Neural progenitor cell (in vitro differentiated cells): ENCODE data around the gene CAMK1G. TPM values are rescaled to one million over a fixed set of nuclear protein-coding genes. Genes with fewer than 3 reads are reported as not detected.
A peak's percentile ranks its signal among the peaks of the same experiment; 100 is the strongest.

Experiments
- DNase-seq: peaks from one replicate; pipeline ENCODE4 v3.0.0-alpha.2; 2016; ENCODE audit warnings: low spot score
- H2AFZ ChIP-seq: fragments of 200-600 bp; sonication (generic); replicated peaks from 2 replicates; pipeline ENCODE4 v1.6.1; 2016; ENCODE audit warnings: antibody characterized with exemption
- H3F3A ChIP-seq: fragments of 200-600 bp; sonication (generic); 2 replicates; pipeline ENCODE4 v1.6.1; 2016; ENCODE audit warnings: antibody characterized with exemption, low read depth
- H3K27ac ChIP-seq: fragments of 200-600 bp; sonication (generic); 2 replicates; pipeline ENCODE4 v1.5.1; 2016; ENCODE audit warnings: mild to moderate bottlenecking
- H3K27me3 ChIP-seq: fragments of 200-600 bp; sonication (generic); 2 replicates; pipeline ENCODE4 v1.6.1; 2016; ENCODE audit warnings: mild to moderate bottlenecking, moderate library complexity
- H3K36me3 ChIP-seq: fragments of 200-600 bp; sonication (generic); 2 replicates; pipeline ENCODE4 v1.5.1; 2016
- H3K4me1 ChIP-seq: fragments of 200-600 bp; sonication (generic); 2 replicates; pipeline ENCODE4 v1.6.1; 2016; ENCODE audit warnings: mixed run types
- H3K4me2 ChIP-seq: fragments of 200-600 bp; sonication (generic); 2 replicates; pipeline ENCODE4 v1.6.1; 2016
- H3K4me3 ChIP-seq: fragments of 200-600 bp; sonication (generic); 2 replicates; pipeline ENCODE4 v1.5.1; 2016
- H3K79me2 ChIP-seq: fragments of 200-600 bp; sonication (generic); 2 replicates; pipeline ENCODE4 v1.6.1; 2016; ENCODE audit warnings: low read depth
- H3K9ac ChIP-seq: fragments of 200-600 bp; sonication (generic); 2 replicates; pipeline ENCODE4 v1.6.1; 2016
- H3K9me3 ChIP-seq: fragments of 200-600 bp; sonication (generic); 2 replicates; pipeline ENCODE4 v1.5.1; 2016; ENCODE audit warnings: low read depth
- H4K20me1 ChIP-seq: fragments of 200-600 bp; sonication (generic); 2 replicates; pipeline ENCODE4 v1.6.1; 2016; ENCODE audit warnings: low read depth
- H3K27ac Mint-ChIP-seq: 3 replicates; pipeline ENCODE4 v1.8.0; 2021; ENCODE audit warnings: mixed read lengths
- H3K27me3 Mint-ChIP-seq: 2 replicates; pipeline ENCODE4 v1.8.0; 2022; ENCODE audit warnings: low read depth, mild to moderate bottlenecking, inconsistent platforms, moderate library complexity, mixed read lengths; ENCODE audit not compliant: insufficient read depth
- H3K36me3 Mint-ChIP-seq: 3 replicates; pipeline ENCODE4 v1.8.0; 2021; ENCODE audit warnings: mixed read lengths
- H3K4me1 Mint-ChIP-seq: 3 replicates; pipeline ENCODE4 v1.8.0; 2021; ENCODE audit warnings: mixed read lengths
- H3K4me3 Mint-ChIP-seq: 3 replicates; pipeline ENCODE4 v1.8.0; 2021; ENCODE audit warnings: mild to moderate bottlenecking, moderate library complexity, mixed read lengths
- H3K9me3 Mint-ChIP-seq: 3 replicates; pipeline ENCODE4 v1.8.0; 2020; ENCODE audit warnings: mixed read lengths
- CTCF ChIP-seq: fragments of 200-600 bp; sonication (generic); IDR thresholded peaks from 2 replicates; pipeline ENCODE4 v1.5.1; 2017; ENCODE audit warnings: antibody characterized with exemption, mild to moderate bottlenecking
- EZH2 ChIP-seq: fragments of 200-600 bp; sonication (generic); IDR thresholded peaks from 2 replicates; pipeline ENCODE4 v1.6.1; 2017; ENCODE audit warnings: antibody characterized with exemption, mild to moderate bottlenecking, moderate library complexity
- EZH2phosphoT487 ChIP-seq: fragments of 200-600 bp; sonication (generic); IDR thresholded peaks from 2 replicates; pipeline ENCODE4 v1.6.1; 2017; ENCODE audit warnings: antibody characterized with exemption
- total RNA-seq: library from RNA; depleted of rRNA; stranded (reverse); fragments of >200 nt; gene quantifications from 2 replicates; pipeline ENCODE4 v1.2.3, GENCODE V29; 2015; ENCODE audit warnings: low replicate concordance

CAMK1G gene
- total RNA-seq, 1 donor from 2014 or later, result 3.6 TPM

- H3K9ac ChIP-seq, result no peak overlapping the region
- Mint-ChIP-seq H3K27me3 (peaks cover 17% of the 10 kb centered on the region), H3K27ac (no peak overlapping the region), H3K9me3 (no peaks in the 10 kb centered on the region), H3K36me3 (no peaks in the 10 kb centered on the region), H3K4me1 (peaks cover 32% of the 10 kb centered on the region), H3K4me3 (no peak overlapping the region)
- no peaks in the 10 kb centered on the region for H3F3A ChIP-seq
- no peak overlapping the region for H2AFZ ChIP-seq
- no peak overlapping the region for H3K4me3 ChIP-seq
- H3K27me3 ChIP-seq, result no peaks in the 10 kb centered on the region
- TF ChIP-seq EZH2phosphoT487 (no peak), EZH2 (no peak), CTCF (no peak)
- H3K36me3 ChIP-seq, result no peaks in the 10 kb centered on the region
- H4K20me1 ChIP-seq, result no peaks in the 10 kb centered on the region
- no peak overlapping the region for H3K4me2 ChIP-seq
- no peaks in the 10 kb centered on the region for H3K79me2 ChIP-seq
- no peak for DNase-seq
- no peaks in the 10 kb centered on the region for H3K4me1 ChIP-seq
- no peak overlapping the region for H3K27ac ChIP-seq
- H3K9me3 ChIP-seq, result no peaks in the 10 kb centered on the region
Observed at GRCh38 chr1:209619696-209620486, 36.4 kb downstream of the CAMK1G start.

GRCh38 chr1:209620487-209620884 is 37.0 kb downstream of the CAMK1G start:
- H3K4me1 Mint-ChIP-seq, result peaks cover 32% of the 10 kb centered on the region
- Histone ChIP-seq H4K20me1 (no peaks in the 10 kb centered on the region), H3K4me2 (no peak overlapping the region), H3K9me3 (no peaks in the 10 kb centered on the region), H3K79me2 (no peaks in the 10 kb centered on the region), H3K4me1 (no peaks in the 10 kb centered on the region), H3F3A (no peaks in the 10 kb centered on the region), H2AFZ (no peak overlapping the region), H3K27ac (no peak overlapping the region), H3K27me3 (no peaks in the 10 kb centered on the region), H3K9ac (no peak overlapping the region), H3K36me3 (no peaks in the 10 kb centered on the region), H3K4me3 (no peak overlapping the region)
- no peak for DNase-seq
- H3K4me3 Mint-ChIP-seq, result no peak overlapping the region
- H3K36me3 Mint-ChIP-seq, result no peaks in the 10 kb centered on the region
- H3K27me3 Mint-ChIP-seq, result peaks cover 16% of the 10 kb centered on the region
- H3K9me3 Mint-ChIP-seq, result no peaks in the 10 kb centered on the region
- peak overlapping the region; percentile 70 for H3K27ac Mint-ChIP-seq
- TF ChIP-seq EZH2, result no peak
- TF ChIP-seq EZH2phosphoT487, result no peak
- TF ChIP-seq CTCF, result no peak

GRCh38 chr1:209621286-209621685 is 37.8 kb downstream of the CAMK1G start:
- H3K9me3 ChIP-seq, result no peaks in the 10 kb centered on the region
- H3K36me3 Mint-ChIP-seq, result no peaks in the 10 kb centered on the region
- no peak overlapping the region for H3K4me3 ChIP-seq
- no peak overlapping the region for H3K27ac Mint-ChIP-seq
- peaks cover 16% of the 10 kb centered on the region for H3K27me3 Mint-ChIP-seq
- no peak overlapping the region for H3K4me2 ChIP-seq
- H3K79me2 ChIP-seq, result no peaks in the 10 kb centered on the region
- TF ChIP-seq EZH2phosphoT487 (no peak), EZH2 (no peak), CTCF (no peak)
- no peaks in the 10 kb centered on the region for H3K9me3 Mint-ChIP-seq
- no peak overlapping the region for H2AFZ ChIP-seq
- peak overlapping the region; percentile 11 for H3K4me3 Mint-ChIP-seq
- H4K20me1 ChIP-seq, result no peaks in the 10 kb centered on the region
- no peak overlapping the region for H3K27ac ChIP-seq
- no peaks in the 10 kb centered on the region for H3K36me3 ChIP-seq
- H3K4me1 ChIP-seq, result no peaks in the 10 kb centered on the region
- no peak overlapping the region for H3K9ac ChIP-seq
- DNase-seq, result no peak
- peaks cover 40% of the 10 kb centered on the region for H3K4me1 Mint-ChIP-seq
- H3F3A ChIP-seq, result no peaks in the 10 kb centered on the region
- no peaks in the 10 kb centered on the region for H3K27me3 ChIP-seq
